NCI-H2196 treated with DMSO at 0.1 percent for 48 hours (cell line): ENCODE data around the gene FASN.

Source experiments
- DNase-seq: peaks from one replicate; lab custom pipeline; 2025; ENCODE audit not compliant: unreplicated experiment; lab: John Stamatoyannopoulos, UW

Gene FASN

GRCh38 chr17:82030470-82031302 lies 67.3 kb downstream of the FASN start:
- DNase-seq: peak; percentile 93

GRCh38 chr17:82029990-82030469 lies 68.0 kb downstream of the FASN start:
- DNase-seq: no peak

- no peak for DNase-seq
These were observed 68.6 kb downstream of the FASN start for GRCh38 chr17:82029391-82029790.

GRCh38 chr17:82028966-82029365 lies 69.1 kb downstream of the FASN start:
- no peak for DNase-seq
